NCI-H146 treated with DMSO at 0.1 percent for 48 hours (cell line): ENCODE data around the gene SPACA7.
A peak's percentile ranks its signal among the peaks of the same experiment; 100 is the strongest.

Experiments used
- DNase-seq: peaks from one replicate; lab custom pipeline; 2025; ENCODE audit not compliant: unreplicated experiment; lab: John Stamatoyannopoulos, UW

SPACA7 gene

GRCh38 chr13:112447306-112447705 is 71.2 kb downstream of the SPACA7 start:
- DNase-seq = no peak

GRCh38 chr13:112447761-112448603 is 71.8 kb downstream of the SPACA7 start:
- no peak for DNase-seq

DNA sequence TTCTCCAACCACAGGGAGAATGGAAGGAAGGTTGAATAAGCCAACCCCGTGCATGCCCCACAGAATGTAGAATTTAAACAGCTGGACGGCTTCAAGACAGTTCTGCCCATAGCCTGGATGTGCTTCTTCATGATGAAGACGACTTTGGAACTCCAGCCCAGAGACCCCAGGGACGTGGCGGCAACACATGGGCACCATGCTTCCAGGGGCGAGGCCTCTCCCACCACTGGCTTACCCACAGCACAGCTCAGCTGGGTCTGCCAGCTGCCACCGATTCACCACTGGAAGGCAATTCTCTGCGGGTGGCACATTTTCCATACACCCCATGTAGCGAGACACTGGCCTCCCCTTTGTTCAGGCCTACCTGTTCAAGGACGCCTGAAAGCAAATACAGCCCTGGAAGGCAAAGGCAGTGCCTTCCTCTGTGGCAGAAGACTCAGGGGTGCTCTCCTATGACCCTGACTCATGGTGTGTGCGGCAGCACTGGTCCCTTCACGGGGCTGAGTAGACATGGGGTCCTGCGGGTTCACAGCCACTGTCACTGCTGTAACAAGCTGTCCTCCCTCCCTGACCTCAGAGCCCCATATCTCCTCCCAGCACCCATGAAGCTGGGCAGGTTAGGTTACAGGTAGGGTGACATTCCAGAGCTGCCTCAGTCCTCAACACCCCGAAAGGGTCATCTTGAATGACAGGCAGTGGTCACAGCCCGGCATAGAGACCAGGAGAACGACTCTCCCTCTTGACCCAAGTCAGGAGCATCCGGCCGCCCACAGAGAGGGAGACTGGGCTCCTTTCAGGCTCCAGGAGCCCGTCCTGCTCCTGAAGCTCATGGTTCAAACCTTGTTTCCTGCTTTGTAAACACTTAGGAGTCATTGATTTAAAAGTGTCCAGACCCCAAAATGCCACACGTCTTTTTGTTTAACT is 72.7 kb downstream of the SPACA7 start:
- DNase-seq = no peak

DNA sequence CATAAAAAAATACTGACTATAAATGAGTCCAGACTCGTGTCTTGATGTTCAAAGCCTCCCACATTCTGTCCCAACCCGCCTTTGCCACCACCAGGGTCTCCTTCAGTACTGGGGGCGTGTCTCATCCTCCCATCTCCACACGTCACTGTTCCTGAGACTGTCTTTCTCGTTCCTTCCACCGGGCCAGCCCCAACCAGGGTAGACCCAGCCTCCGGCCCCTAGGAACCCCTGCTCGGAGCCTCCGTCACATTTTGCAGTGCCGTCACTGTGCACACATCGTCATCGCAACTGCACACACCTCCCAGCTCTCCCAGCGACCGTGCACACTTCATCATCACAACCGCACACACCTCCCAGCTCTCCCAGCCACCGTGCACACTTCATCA is 73.4 kb downstream of the SPACA7 start:
- no peak for DNase-seq

DNA sequence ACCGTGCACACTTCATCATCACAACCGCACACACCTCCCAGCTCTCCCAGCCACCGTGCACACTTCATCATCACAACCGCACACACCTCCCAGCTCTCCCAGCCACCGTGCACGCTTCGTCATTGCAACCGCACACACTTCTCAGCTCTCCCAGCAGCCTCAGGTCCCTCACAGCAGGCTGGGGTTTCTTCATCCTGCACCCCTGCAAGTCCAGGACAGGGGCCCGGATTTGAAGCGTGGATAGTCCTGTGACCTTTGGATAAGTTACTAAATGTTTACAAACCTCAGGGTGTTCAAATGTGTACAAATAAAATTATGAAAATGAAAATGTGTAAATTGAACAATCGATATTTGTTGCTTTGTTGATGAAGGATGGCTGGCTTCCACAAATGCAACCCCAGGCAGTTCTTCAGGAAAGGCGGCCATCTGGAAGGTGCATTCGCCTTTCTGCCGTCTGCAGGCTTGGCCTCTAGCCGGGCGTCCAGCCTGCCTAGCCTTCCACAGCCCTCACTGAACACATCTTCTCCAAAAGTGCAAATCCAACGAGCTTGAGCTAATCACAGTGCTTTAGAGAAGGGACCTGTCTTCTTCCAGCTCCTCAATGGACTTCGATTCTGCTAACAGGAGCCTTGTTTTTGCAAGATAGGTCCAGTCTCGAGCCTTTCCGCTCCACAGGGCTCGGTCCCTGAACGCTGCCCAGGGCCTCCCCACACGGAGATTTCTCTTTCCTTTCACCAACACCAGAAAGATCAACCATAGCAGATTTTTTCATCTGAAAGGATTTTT is 74.2 kb downstream of the SPACA7 start:
- DNase-seq = no peak

DNA sequence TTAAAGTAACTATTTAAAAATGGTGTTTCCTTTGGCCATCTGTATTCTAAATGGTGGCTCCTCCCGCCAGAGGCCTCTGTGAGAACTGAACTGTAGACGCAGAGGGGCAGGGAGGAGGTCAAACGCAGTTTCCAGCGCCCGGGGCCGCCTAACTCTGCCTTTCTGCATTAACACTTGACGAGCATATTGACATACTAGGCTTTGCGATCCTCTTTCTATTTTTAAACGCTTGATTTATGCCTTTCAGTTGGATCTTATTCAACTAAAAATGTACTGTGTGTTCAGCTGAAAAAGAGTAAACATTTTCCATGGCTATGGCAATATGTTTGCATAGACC is 74.7 kb downstream of the SPACA7 start:
- DNase-seq = peak; percentile 95

DNA sequence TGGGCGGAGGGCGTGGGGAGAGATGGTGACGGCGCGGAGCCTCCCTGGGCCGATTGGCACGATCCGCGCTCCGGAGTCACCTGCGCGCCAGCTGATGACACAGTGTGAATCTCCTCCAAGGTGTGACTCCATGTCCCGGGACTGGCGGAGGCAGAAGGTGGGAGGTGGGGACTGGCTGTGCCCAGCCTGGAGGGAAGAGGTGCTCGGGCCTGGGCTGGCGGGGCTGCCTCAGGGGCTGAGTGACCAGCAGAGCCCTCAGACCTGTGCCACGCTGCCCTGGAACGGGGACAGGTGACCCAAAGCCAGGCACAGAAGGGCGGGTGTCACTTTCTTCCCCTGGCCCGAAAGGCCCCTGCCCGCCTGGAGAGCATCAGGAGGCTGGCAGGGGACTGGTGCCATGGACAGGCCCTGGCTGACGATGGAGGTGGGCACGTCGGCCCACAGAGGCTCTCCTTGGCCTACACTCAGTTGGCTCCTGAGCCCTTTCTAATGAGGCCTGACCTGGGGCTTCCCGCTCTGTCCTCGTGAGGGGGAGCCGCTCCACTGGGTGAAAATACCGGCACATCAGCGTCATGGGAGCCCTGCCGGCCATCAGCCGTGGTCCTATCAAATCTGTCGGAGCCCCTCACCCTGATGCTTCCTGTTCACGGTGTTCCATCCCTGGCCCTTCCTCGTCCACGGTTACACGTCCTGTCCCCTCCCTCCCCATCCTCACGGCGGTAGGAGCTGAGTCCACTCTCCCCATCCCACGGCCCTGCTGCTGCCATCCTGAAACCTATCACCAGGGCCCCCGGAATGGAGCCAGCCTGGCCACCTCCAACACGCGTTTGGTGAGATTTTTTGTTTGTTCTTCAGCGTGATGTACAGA is 75.6 kb downstream of the SPACA7 start:
- no peak for DNase-seq

- no peak for DNase-seq
Measured at GRCh38 chr13:112452380-112453206, 76.4 kb downstream of the SPACA7 start.

- no peak for DNase-seq
Measured at GRCh38 chr13:112453207-112453829, 77.2 kb downstream of the SPACA7 start.

- no peak for DNase-seq
Measured at GRCh38 chr13:112453874-112454647, 77.9 kb downstream of the SPACA7 start.

DNA sequence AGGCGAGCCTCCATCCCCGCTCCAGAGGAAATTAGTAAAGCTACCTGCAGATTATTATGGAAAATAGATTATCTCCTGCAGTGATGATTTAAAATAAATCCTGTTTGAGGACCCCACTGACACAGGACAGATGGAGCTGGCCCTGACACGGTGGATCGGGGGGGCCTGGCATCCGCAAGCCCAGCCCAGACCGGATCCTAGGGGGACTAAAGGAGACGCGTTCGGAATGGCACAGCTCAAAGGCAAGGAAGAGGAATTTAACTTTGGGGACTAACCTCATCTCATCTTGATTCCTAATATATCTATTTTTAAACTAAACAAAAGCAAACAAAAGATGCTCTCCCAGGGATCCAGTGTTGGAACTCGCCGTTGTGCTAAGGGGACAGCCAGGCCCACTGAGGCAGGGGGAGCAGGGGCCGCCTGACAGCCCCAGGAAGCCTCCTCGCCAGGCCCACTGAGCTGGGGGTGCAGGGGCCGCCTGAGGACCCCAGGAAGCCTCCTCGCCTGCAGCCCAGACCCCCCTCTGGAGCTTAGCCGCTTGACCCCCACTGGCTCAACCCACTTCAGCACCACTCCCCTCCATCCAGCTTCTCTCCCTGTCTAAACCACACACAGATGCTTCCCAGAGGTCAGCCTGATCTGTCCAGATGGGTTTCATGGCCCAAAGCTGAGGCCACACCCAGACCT is 78.6 kb downstream of the SPACA7 start:
- no peak for DNase-seq

- DNase-seq = no peak
Measured at GRCh38 chr13:112455476-112456059, 79.4 kb downstream of the SPACA7 start.

DNA sequence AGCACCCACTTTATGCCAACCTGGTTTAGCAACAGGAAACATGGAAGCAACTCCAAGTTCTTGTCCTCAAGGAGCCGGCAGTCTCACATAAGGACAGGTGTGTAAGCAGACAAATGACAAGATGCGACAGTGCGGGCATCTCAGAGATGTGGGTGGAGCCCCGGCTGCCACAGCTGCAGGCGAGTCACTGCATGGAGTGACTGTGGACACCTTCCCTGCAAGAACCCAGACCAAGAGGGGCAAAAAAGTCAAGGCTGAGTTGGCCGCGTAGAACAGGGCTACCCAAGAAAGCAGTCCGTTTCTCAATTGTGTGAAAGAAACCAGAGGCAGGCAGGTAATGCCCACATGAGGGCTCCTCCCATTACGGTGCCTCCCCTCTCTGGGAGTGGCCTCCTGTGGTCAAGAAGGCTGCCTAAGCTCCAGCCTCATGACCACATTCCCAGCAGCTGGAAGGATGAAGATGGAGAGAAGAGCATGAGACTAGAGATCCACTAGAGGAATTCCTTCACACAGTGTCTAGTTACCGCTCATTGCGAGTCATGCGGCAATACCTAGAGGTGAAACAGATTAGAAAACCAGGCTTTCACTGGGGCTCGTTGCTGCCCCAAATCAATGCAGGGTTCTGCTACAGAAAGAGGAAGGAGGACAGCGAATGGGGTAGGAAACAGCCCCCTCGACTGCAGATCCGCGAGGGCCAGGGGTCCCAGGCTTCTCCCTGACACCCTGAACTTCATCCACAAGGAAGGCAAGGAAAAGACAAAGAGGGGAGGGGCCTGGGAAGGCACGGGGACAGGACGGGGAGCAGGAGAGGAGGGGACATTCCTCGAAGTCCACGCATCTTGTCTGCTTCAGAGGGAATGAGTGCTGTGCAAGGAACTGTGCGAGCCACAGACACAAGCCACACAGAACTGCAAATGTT is 80.2 kb downstream of the SPACA7 start:
- DNase-seq = no peak

GRCh38 chr13:112457081-112457480 is 80.9 kb downstream of the SPACA7 start:
- DNase-seq = no peak

DNA sequence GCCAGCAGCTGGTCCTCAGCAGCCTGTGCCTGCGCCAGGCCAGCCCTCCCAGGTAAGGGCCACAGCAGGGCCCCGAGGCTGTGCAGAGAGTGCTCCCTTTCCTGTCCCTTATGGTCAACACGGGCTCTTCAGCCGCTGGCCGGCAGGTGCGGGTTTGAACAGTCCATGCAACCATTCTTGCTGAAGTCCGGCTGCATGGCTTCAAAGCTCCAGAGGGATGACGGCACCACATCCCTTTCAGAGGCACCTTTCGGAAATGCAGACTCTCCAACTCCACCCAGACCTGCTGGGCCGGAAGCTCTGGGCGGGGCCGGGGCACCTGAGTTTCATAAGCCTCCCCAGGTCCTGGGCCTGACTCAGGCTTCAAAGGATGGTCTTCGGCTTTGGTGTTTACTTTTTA is 81.3 kb downstream of the SPACA7 start:
- no peak for DNase-seq

DNA sequence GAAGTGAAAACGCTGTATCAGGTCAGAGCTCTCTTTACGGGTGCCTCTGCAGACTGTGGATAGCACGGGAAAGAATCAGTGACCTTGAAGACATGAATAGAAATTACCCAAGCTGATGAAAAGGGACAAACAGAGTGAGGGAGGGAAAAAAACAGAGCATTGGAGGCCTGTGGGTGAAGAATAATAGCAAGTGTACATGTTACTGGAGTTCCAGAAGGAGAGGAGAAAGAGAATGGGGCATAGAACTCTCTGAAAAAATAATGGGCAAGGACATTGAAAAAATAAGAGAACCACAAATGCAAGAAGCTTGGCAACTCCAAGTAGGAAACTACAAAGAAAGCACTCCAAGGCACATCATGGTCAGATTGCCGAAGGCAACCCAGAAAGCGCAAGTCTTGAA is 86.3 kb downstream of the SPACA7 start:
- DNase-seq = no peak
